Breast epithelium (tissue), 4 donors: ENCODE results near the gene SLC26A9. TPM values are rescaled to one million over a fixed set of nuclear protein-coding genes. Genes with fewer than 3 reads are reported as not detected.

Source experiments
- DNase-seq, 2 donors: peaks; one replicate each; pipeline ENCODE4 v3.0.0-alpha.2; 2019; ENCODE audit warnings: low spot score in 2 of 2
- H3K27ac ChIP-seq, 2 donors: fragments of 200-600 bp; sonication (generic) in 1 of 2; one replicate each; pipeline ENCODE4 v1.5.1; 2016 to 2019; ENCODE audit warnings: mild to moderate bottlenecking in 1 of 2
- H3K27me3 ChIP-seq, 2 donors: fragments of 200-600 bp; sonication (generic) in 1 of 2; one replicate each; pipeline versions ENCODE4 v1.5.1 to v1.6.0; 2017 to 2019; ENCODE audit warnings: control low read depth in 1 of 2, mild to moderate bottlenecking in 1 of 2
- H3K36me3 ChIP-seq: fragments of 200-600 bp; one replicate; pipeline ENCODE4 v1.5.1; 2019
- H3K4me1 ChIP-seq, 2 donors: fragments of 200-600 bp; sonication (generic); one replicate each; pipeline ENCODE4 v1.5.1; 2016 to 2019; ENCODE audit warnings: control low read depth in 1 of 2
- H3K4me3 ChIP-seq, 3 donors: fragments of 200-600 bp; sonication (generic); 1 replicate in 2 of 3; 2 replicates in 1 of 3; pipeline ENCODE4 v1.5.1; 2016 to 2019; ENCODE audit warnings: mild to moderate bottlenecking in 3 of 3, moderate library complexity in 2 of 3
- H3K9me3 ChIP-seq, 2 donors: fragments of 200-600 bp; sonication (generic) in 1 of 2; one replicate each; pipeline ENCODE4 v1.5.1; 2016 to 2019; ENCODE audit warnings: control low read depth in 1 of 2
- POLR2A ChIP-seq: fragments of 450-650 bp; IDR thresholded peaks from one replicate; pipeline ENCODE4 v1.6.1; 2016; ENCODE audit warnings: antibody characterized with exemption, mild to moderate bottlenecking, moderate library complexity
- POLR2AphosphoS5 ChIP-seq, 3 donors: sonication (generic); formaldehyde crosslinking; IDR thresholded peaks; one replicate each; pipeline ENCODE4 v1.6.1; 2017; ENCODE audit warnings: antibody characterized with exemption in 3 of 3
- intact Hi-C: fragments of 100-400 bp; cut with DNase I; formaldehyde crosslinking; loops from one replicate; pipeline ENCODE4 v1.15.1; 2023; ENCODE audit warnings: low total_unique reads
- total RNA-seq, 3 donors: library from RNA; depleted of rRNA; stranded (reverse); fragments of >200 nt; gene quantifications; one replicate each; pipeline ENCODE4 v1.1.0, GENCODE V29; 2016
- TF ChIP-seq, protein P1 (sequence below), 3 donors: fragments of 450-650 bp; IDR thresholded peaks; one replicate each; pipeline ENCODE4 v1.5.1; 2016 to 2017; ENCODE audit warnings: antibody characterized with exemption in 3 of 3, mild to moderate bottlenecking in 3 of 3, moderate library complexity in 3 of 3

The SLC26A9 gene
- total RNA-seq, 3 donors from 2014 or later, result not detected

DNA sequence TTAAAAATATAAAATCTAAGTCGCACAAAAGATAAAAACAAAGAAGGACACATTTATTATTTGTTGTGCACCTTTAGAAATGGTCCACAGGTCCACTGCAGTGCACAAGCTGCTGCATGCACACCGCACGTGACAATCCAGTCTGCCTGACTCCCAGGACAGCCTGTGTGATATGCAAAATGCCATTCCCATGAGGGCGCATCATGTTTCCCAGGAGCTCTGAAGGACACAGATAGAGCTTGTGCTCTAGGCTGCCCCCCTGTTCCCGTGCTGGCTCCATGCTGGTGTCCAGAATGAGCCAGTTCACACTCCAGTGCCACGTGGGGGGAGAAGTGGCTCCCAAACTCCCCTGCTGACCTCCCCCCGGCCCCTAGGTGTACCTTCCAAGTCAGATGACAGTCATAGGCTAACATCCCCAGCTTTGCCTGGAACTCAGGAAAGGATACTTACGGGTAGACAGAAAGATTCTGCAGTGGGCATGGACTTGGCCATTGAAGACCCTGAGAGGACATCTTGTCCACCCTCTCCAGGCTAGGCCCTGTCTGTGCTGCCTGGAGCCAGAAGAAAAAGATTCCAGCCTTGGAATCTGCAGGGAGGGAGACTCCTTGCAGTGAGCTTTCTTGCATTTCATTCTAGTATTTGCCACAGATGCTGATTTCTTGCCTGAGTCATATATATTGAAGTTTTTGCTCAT, 33.6 kb upstream of the SLC26A9 start:
- Histone ChIP-seq H3K27ac (no peak overlapping the region), H3K4me3 (no peak overlapping the region), H3K27me3 (peaks cover 0 to 4% of the 10 kb centered on the region in 2 donors), H3K9me3 (no peaks in the 10 kb centered on the region), H3K4me1 (no peaks in the 10 kb centered on the region), H3K36me3 (no peaks in the 10 kb centered on the region)
- no peak for DNase-seq
- intact Hi-C loops, result loop anchor here (2.0 to 10.0 kb wide), 2 partner anchors 56 to 182 kb away; no protein-coding TSS in a partner anchor
- TF ChIP-seq, protein P1, sequence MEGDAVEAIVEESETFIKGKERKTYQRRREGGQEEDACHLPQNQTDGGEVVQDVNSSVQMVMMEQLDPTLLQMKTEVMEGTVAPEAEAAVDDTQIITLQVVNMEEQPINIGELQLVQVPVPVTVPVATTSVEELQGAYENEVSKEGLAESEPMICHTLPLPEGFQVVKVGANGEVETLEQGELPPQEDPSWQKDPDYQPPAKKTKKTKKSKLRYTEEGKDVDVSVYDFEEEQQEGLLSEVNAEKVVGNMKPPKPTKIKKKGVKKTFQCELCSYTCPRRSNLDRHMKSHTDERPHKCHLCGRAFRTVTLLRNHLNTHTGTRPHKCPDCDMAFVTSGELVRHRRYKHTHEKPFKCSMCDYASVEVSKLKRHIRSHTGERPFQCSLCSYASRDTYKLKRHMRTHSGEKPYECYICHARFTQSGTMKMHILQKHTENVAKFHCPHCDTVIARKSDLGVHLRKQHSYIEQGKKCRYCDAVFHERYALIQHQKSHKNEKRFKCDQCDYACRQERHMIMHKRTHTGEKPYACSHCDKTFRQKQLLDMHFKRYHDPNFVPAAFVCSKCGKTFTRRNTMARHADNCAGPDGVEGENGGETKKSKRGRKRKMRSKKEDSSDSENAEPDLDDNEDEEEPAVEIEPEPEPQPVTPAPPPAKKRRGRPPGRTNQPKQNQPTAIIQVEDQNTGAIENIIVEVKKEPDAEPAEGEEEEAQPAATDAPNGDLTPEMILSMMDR (IDR thresholded peaks at IDR 0.05), result no peak
- TF ChIP-seq POLR2AphosphoS5 (IDR thresholded peaks at IDR 0.05) (no peak), POLR2A (no peak)

DNA sequence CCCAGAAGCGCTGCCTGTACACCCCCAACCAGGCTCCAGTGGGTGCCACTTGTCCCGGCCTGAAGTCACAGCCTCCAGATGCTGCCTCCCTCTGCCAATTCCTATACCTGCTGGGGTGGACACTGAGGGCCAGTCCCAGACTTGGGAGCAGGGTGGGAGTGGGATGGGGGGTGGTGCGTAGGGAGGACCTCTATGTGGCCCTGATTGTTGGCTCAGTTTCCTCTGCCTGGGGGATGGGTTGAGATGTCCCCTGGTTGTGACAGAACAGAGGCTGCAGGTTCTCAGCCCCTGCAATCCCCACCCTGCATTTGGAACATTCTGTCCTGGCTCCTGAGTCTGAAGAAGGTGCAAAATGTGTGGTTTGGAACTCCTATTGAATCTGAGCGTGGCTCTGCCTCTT, 32.8 kb upstream of the SLC26A9 start:
- no peaks in the 10 kb centered on the region for H3K9me3 ChIP-seq
- H3K36me3 ChIP-seq, result no peaks in the 10 kb centered on the region
- H3K4me1 ChIP-seq, result no peaks in the 10 kb centered on the region
- H3K27ac ChIP-seq, result no peak overlapping the region
- peaks cover 0 to 4% of the 10 kb centered on the region in 2 donors for H3K27me3 ChIP-seq
- TF ChIP-seq POLR2AphosphoS5 (IDR thresholded peaks at IDR 0.05) (no peak), POLR2A (no peak)
- TF ChIP-seq, protein P1 (IDR thresholded peaks at IDR 0.05), result no peak
- no peak for DNase-seq
- no peak overlapping the region for H3K4me3 ChIP-seq
- intact Hi-C loops, result loop anchor here (2.0 to 10.0 kb wide), 2 partner anchors 55 to 181 kb away; no protein-coding TSS in a partner anchor

DNA sequence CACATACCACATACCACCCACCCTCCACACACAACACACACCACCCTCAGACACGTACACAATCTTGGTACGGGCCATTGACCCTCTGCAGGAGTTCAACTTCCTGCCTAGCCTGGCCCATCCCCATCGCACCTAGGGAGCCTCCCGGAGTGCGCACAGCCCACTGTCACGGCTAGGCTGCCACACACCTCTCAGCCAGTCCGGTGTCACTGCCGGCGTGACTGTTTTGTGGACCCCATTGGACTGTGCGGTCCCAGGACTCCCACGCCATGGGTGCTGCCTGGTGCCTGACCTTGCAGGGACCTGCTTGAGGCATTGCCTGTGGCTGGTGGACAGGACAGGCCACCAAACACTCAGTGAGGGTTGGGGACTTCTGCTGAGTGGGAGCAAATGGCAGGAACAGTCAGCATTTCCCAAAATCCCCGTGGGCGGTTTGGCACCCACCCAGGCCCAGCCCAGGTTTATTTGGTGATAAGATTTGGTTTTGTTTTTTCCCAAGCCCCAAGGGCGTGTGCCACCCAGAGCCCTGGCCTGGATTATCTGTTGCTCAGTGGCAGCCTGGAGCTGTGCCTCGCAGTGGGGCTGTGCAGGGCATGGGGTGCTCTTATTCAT, 32.2 kb upstream of the SLC26A9 start:
- no peaks in the 10 kb centered on the region for H3K4me1 ChIP-seq
- peaks cover 0 to 4% of the 10 kb centered on the region in 2 donors for H3K27me3 ChIP-seq
- no peak overlapping the region for H3K27ac ChIP-seq
- TF ChIP-seq, protein P1 (IDR thresholded peaks at IDR 0.05), result no peak
- TF ChIP-seq POLR2A, result no peak
- TF ChIP-seq POLR2AphosphoS5 (IDR thresholded peaks at IDR 0.05), result no peak
- no peak for DNase-seq
- H3K4me3 ChIP-seq, result no peak overlapping the region
- intact Hi-C loops, result loop anchor here (10.0 kb wide), 1 partner anchor 181 kb away; no protein-coding TSS in a partner anchor
- no peaks in the 10 kb centered on the region for H3K9me3 ChIP-seq
- no peaks in the 10 kb centered on the region for H3K36me3 ChIP-seq

DNA sequence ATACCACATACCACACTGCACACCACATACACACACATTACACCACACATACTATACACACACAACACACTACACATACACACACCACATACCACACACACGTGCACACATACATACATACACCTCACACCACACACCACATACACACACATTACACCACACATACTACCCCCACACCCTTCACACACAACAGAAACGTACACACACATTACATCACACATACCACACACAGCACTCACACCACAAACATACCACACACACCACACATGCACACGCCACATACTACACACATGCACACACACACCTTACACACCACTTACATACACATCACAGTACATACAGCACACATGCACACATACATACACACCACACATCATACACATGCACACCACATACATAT, 31.5 kb upstream of the SLC26A9 start:
- TF ChIP-seq POLR2A (no peak), POLR2AphosphoS5 (IDR thresholded peaks at IDR 0.05) (no peak)
- TF ChIP-seq, protein P1 (IDR thresholded peaks at IDR 0.05), result no peak
- Histone ChIP-seq H3K27ac (no peak overlapping the region), H3K4me3 (no peak overlapping the region), H3K27me3 (peaks cover 0 to 4% of the 10 kb centered on the region in 2 donors), H3K36me3 (no peaks in the 10 kb centered on the region), H3K9me3 (no peaks in the 10 kb centered on the region), H3K4me1 (no peaks in the 10 kb centered on the region)
- intact Hi-C loops, result loop anchor here (10.0 kb wide), 1 partner anchor 180 kb away; no protein-coding TSS in a partner anchor
- DNase-seq, result no peak
